BJ (cell line): ENCODE results near the gene HYAL1. TPM values are rescaled to one million over a fixed set of nuclear protein-coding genes. Genes with fewer than 3 reads are reported as not detected.

Experiments
- CTCF ChIA-PET: fragments of 350-600 bp; formaldehyde crosslinking; extraction: SDS; loops from one replicate; lab custom pipeline; 2021; ENCODE audit warnings: antibody characterized with exemption, inconsistent platforms; lab: Yijun Ruan, JAX
- POLR2A ChIA-PET: fragments of 300-600 bp; sonication (Branson Sonifier 250); formaldehyde crosslinking; extraction: SDS; loops from one replicate; lab custom pipeline; 2021; ENCODE audit warnings: antibody characterized with exemption; lab: Charles Lee
- DNase-seq: peaks from one replicate; pipeline ENCODE4 v3.0.0-alpha.2; 2011; ENCODE audit warnings: low read depth
- H3K27me3 ChIP-seq: 2 replicates; pipeline ENCODE4 v1.6.0; 2011; ENCODE audit warnings: low read length; ENCODE audit not compliant: control insufficient read depth, insufficient read depth
- H3K36me3 ChIP-seq: 2 replicates; pipeline ENCODE4 v1.5.1; 2011; ENCODE audit warnings: low read length; ENCODE audit not compliant: control insufficient read depth, insufficient read depth
- H3K4me3 ChIP-seq: 2 replicates; pipeline ENCODE4 v1.5.1; 2011; ENCODE audit warnings: low read depth, mild to moderate bottlenecking, control low read depth, low read length
- polyA plus RNA-seq: library from polyadenylated mRNA; depleted of rRNA; stranded (reverse); fragments of >200 nt; gene quantifications from 2 replicates; pipeline ENCODE4 v1.2.3, GENCODE V29; 2011
- TF ChIP-seq, protein P1 (sequence below): IDR thresholded peaks from 2 replicates; pipeline ENCODE4 v1.5.1; 2011; ENCODE audit warnings: low read depth, mild to moderate bottlenecking, control low read depth, inconsistent platforms, low read length, moderate library complexity; ENCODE audit not compliant: insufficient read depth

The HYAL1 gene
- polyA plus RNA-seq, 1 experiment = 0.10 TPM

DNA sequence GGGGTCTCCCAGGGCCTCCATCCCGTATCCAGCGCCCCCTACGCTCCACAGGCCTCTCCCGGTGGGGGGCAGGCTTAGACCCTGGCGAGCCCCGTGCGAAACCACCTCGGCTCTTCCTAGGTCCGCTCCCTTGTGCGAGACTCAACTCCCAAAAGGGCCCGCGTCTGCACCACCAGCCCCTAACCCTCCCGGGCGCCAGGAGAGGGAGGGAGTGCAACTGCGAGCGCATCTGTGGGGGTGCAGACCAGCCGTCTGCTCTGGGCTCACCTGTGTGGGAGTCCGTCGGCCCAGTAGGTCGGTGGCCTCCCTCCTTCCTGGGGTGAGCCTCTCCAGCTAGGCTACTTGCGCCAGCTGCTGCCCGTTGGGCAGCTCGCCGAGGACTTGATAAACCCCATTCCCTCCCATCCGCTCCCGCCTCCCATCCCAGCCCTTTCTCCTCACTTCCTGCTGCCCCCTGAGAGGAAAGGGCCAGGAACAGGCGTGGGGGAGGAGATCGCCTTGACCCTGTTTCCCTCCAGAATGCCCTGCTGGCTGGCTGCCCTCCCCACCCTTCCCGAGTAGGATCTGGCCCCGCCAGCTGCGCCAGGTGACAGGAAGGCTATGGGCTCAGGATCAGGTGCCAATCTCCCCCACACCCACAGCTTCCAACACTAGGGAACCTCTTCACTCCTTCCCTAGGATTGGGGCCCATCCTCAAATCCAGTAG lies 19.2 kb upstream of the HYAL1 start, which contains the start of gene HYAL2:
TSS of gene HYAL2 (minus strand) at position 360 of the 706 bp plus-strand sequence. CDS start 2,256 bp downstream, outside the sequence.
- Histone ChIP-seq H3K36me3 (peaks cover 15% of the 10 kb centered on the region), H3K27me3 (no peaks in the 10 kb centered on the region), H3K4me3 (peak within 1 kb of the TSS; percentile 53)
- ChIA-PET CTCF (interaction anchor here (0.9 to 3.0 kb wide), 12 partner anchors 7 to 220 kb away, joined by 3 to 20 read pairs (median 4); partner anchors contain the start of genes HYAL3, LSMEM2 and NAA80), POLR2A (no interaction called here)
- TF ChIP-seq, protein P1, sequence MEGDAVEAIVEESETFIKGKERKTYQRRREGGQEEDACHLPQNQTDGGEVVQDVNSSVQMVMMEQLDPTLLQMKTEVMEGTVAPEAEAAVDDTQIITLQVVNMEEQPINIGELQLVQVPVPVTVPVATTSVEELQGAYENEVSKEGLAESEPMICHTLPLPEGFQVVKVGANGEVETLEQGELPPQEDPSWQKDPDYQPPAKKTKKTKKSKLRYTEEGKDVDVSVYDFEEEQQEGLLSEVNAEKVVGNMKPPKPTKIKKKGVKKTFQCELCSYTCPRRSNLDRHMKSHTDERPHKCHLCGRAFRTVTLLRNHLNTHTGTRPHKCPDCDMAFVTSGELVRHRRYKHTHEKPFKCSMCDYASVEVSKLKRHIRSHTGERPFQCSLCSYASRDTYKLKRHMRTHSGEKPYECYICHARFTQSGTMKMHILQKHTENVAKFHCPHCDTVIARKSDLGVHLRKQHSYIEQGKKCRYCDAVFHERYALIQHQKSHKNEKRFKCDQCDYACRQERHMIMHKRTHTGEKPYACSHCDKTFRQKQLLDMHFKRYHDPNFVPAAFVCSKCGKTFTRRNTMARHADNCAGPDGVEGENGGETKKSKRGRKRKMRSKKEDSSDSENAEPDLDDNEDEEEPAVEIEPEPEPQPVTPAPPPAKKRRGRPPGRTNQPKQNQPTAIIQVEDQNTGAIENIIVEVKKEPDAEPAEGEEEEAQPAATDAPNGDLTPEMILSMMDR = no peak
- no peak for DNase-seq

DNA sequence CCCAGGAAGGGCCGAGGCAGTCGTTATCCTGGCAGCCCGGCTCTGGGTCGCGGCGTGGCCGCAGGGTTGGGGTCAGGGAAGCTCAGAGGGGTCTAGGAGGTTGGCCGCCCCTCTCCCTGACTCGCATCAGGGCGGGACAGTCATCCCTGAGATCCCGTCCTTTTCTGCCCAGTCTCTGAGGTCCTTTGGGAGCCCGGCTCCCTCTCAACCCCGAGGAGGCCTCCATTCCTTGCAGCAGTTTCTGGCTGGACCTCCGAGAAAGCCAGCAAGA lies 18.7 kb upstream of the HYAL1 start:
- ChIA-PET POLR2A (no interaction called here), CTCF (interaction anchor here (1.0 to 1.9 kb wide), 4 partner anchors 14 to 96 kb away, joined by 3 to 6 read pairs (median 4); no protein-coding TSS in a partner anchor)
- H3K36me3 ChIP-seq = peaks cover 18% of the 10 kb centered on the region
- H3K27me3 ChIP-seq = no peaks in the 10 kb centered on the region
- TF ChIP-seq, protein P1 = no peak
- H3K4me3 ChIP-seq = no peak overlapping the region
- DNase-seq = no peak

DNA sequence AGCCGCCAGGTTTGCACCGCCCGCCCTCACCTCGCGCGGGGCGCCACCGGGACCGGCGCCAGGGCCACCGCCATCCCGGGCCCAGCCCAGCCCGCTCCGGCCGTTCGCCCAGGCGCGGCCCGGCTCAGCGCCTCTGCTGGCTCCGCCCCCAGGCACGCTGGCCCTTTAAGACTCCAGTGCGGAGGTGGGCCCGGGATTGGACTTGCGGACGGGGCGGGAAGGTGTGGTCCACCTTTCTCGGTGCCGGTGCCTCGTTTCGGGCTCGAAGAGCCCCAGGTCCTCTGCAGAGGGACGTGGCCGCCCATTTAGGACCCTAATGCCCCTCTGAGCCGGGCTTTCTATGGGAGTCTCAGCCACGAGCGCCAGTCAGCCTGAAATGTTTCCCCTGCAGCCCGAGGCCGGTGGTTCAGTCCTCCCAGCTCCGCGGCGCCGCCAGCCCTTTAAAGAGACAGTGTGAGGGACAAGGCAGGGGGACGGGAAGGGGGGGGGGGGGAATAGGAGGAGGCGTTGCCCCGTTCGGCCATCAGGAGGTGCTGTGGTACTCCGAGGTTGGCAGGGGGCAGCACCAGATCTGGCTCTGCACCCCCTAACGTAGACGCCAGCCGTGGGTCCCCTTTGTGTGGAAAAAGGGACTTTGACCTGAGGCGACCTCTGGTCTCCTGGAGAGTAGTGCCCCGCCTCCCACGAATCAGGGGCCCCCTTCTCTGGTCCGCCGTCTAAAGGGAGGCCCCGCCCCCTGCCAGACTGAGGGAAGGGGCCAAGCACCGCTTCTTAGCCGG lies 18.2 kb upstream of the HYAL1 start:
- POLR2A ChIA-PET = interaction anchor here (0.6 kb wide), 1 partner anchor 30 kb away, joined by 3 read pairs; no protein-coding TSS in a partner anchor
- peaks cover 24% of the 10 kb centered on the region for H3K36me3 ChIP-seq
- CTCF ChIA-PET = interaction anchor here (1.0 to 1.9 kb wide), 6 partner anchors 14 to 96 kb away, joined by 3 to 6 read pairs (median 4); no protein-coding TSS in a partner anchor
- H3K27me3 ChIP-seq = no peaks in the 10 kb centered on the region
- no peak for DNase-seq
- H3K4me3 ChIP-seq = peak overlapping the region; percentile 53
- TF ChIP-seq, protein P1 = peak; percentile 53

DNA sequence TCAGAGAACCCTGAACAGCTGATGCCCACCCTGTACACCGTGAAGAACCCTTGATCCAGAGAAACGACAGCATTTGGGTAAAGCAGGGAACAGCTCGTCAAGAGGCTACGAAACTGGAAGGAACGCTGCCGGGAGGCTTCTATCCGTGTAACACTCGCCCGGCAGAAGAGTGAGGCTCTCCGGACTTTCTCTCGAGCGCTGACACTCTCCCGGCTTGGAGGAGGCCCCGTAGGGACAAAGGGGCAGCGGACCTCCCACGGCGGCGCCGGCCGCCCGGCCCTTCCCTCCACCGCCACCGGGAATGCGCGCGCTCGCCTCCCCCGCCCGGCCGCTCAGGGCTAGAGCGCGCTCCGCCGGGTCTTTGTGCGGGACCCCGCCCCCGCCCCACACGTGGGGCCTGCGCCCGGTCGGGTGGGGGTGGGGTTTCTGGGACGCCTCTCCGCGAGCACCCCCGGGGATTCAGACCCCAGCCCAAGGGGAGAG lies 17.5 kb upstream of the HYAL1 start:
- TF ChIP-seq, protein P1 = no peak
- POLR2A ChIA-PET = interaction anchor here (0.6 kb wide), 1 partner anchor 29 kb away, joined by 3 read pairs; no protein-coding TSS in a partner anchor

More for the DNA sequence above, 17.5 kb upstream of the HYAL1 start:
- no peak for DNase-seq
- Histone ChIP-seq H3K4me3 (peak overlapping the region; percentile 53), H3K27me3 (no peaks in the 10 kb centered on the region), H3K36me3 (peaks cover 24% of the 10 kb centered on the region)
- CTCF ChIA-PET = interaction anchor here (1.0 to 1.9 kb wide), 4 partner anchors 14 to 47 kb away, joined by 3 to 6 read pairs (median 4); no protein-coding TSS in a partner anchor
